Heart right ventricle (tissue), 16 donors: ENCODE measurements around the gene PHACTR3. TPM values are rescaled to one million over a fixed set of nuclear protein-coding genes. Genes with fewer than 3 reads are reported as not detected.

Experiments
- ATAC-seq, 8 donors: fragments of 200-7000 bp; cut with Tn5 transposase; one replicate each; pipeline ENCODE4 v1.9.1; 2020; ENCODE audit warnings: mild to moderate bottlenecking in 8 of 8, moderate library complexity in 8 of 8, moderate number of reproducible peaks in 1 of 8
- DNase-seq, 2 donors: peaks; one replicate each; pipeline ENCODE4 v3.0.0-alpha.2; 2020
- H3K27ac ChIP-seq, 10 donors: fragments of 200-600 bp; sonication (generic) in 2 of 10; one replicate each; pipeline versions ENCODE4 v1.5.0 to v1.8.0; 2020 to 2022; ENCODE audit warnings: mild to moderate bottlenecking in 3 of 10
- H3K27me3 ChIP-seq, 7 donors: fragments of 200-600 bp; one replicate each; pipeline ENCODE4 v1.8.0; 2021 to 2022; ENCODE audit warnings: mild to moderate bottlenecking in 2 of 7
- H3K36me3 ChIP-seq, 9 donors: fragments of 200-600 bp; sonication (generic) in 1 of 9; one replicate each; pipeline versions ENCODE4 v1.5.0 to v1.8.0; 2020 to 2022; ENCODE audit warnings: mild to moderate bottlenecking in 2 of 9
- H3K4me1 ChIP-seq, 9 donors: fragments of 200-600 bp; sonication (generic) in 1 of 9; one replicate each; pipeline versions ENCODE4 v1.5.0 to v1.8.0; 2020 to 2022; ENCODE audit warnings: mild to moderate bottlenecking in 4 of 9
- H3K4me3 ChIP-seq, 10 donors: fragments of 200-600 bp; sonication (generic) in 2 of 10; one replicate each; pipeline versions ENCODE4 v1.5.0 to v1.8.0; 2020 to 2022; ENCODE audit warnings: mild to moderate bottlenecking in 7 of 10, moderate library complexity in 2 of 10
- H3K9me3 ChIP-seq, 11 donors: fragments of 200-600 bp in 10 of 11; sonication (generic) in 2 of 11; one replicate each; pipeline versions ENCODE4 v1.5.0 to v1.8.0; 2013 to 2022; ENCODE audit warnings: mild to moderate bottlenecking in 2 of 11, control low read depth in 1 of 11, moderate library complexity in 1 of 11
- CTCF ChIP-seq, 9 donors: fragments of 200-600 bp; sonication (generic) in 2 of 9; IDR thresholded peaks; one replicate each; pipeline versions ENCODE4 v1.5.0 to v1.8.0; 2021 to 2022; ENCODE audit warnings: antibody characterized with exemption in 9 of 9, mild to moderate bottlenecking in 5 of 9, moderate library complexity in 1 of 9
- WGBS, 2 donors: extraction: QIAGEN DNeasy Blood & Tissue Kit; methylation state at CpG; one replicate each; pipeline ENCODE4 v1.1.7; 2013; ENCODE audit warnings: inconsistent platforms in 1 of 2; 5-methylcytosine and 5-hydroxymethylcytosine counted together
- intact Hi-C, 10 donors: fragments of 100-400 bp; cut with DNase I; formaldehyde crosslinking; loops; one replicate each; pipeline versions ENCODE4 v1.11.1 to v1.14.2; 2022
- polyA plus RNA-seq, 2 donors: library from polyadenylated mRNA; stranded (reverse); fragments of 200-250 nt; gene quantifications; one replicate each; pipeline ENCODE4 v1.2.3, GENCODE V29; 2013
- total RNA-seq, 10 donors: library from RNA; stranded (reverse); fragmentation: NEBNext Ultra II Directional in 3 of 10; extraction: Animal tissue kit (Norgen Biotek cat#: 25700) in 3 of 10; gene quantifications; one replicate each; pipeline versions ENCODE4 v1.2.1 to v1.2.4, GENCODE V29; 2021 to 2023
- donor health status: Arrhythmogenic right ventricular cardiomyopathy.
- donor health status: ischemic (EF 13 %, LVEDD 7.1; RV severe dilation, severe dysfunction).
- donor health status: healthy with polysubstance abuse.
- donor health status: DM: no; HTN: yes; CAD: no.
- donor health status: DM: no; HTN: no; CAD: no.
- donor health status: ischemic (EF 25% LVEDD 6.9; RV normal size, moderate dysfunction).
- donor health status: ischemic (EF 25% LVEDD 5.7; RV mildly dilated, moderate dysfunction).
- donor health status: healthy.
- donor health status: DM: yes; HTN: yes; CAD: no.
- donor health status: Ischemic cardiomyopathy.
- donor health status: ischemic (EF 35%, LVEDD 5.7; RV mildly dilated, moderate dysfunction).
- donor health status: nonischemic (EF 11% LVEDD 7.7; RV severe dilation, severe dysfunction).
- donor health status: DM: yes; HTN: yes; CAD: no.
- donor health status: PGD.
- donor health status: ischemic (EF 29% LVEDD 5.4; RV normal size, mild dysfunction).
- donor health status: nonischemic (EF 23%, LVEDD 6.1; RV moderate dilation, normal function).

Gene PHACTR3
- total and polyA plus RNA-seq, 12 donors, result 0.51 to 24.1 (median 3.7) TPM

GRCh38 chr20:59599941-59600340 lies 4.4 kb upstream of the PHACTR3 start:
- no peak for DNase-seq
- H3K9me3 ChIP-seq, result no peaks in the 10 kb centered on the region
- H3K4me1 ChIP-seq, result peaks cover 0 to 16% (median 5%) of the 10 kb centered on the region in 9 donors
- H3K36me3 ChIP-seq, result no peaks in the 10 kb centered on the region
- TF ChIP-seq CTCF (IDR thresholded peaks at IDR 0.05), result no peak
- peaks cover 15 to 85% (median 44%) of the 10 kb centered on the region in 7 donors for H3K27me3 ChIP-seq
- H3K27ac ChIP-seq, result no peak overlapping the region
- ATAC-seq, result no peak
- intact Hi-C loops, result loop anchor here in 9 of 10 donors (2.0 to 10.0 kb wide), 5 partner anchors 95 to 152 kb away; no protein-coding TSS in a partner anchor
- no peak overlapping the region for H3K4me3 ChIP-seq
- 86 to 89% methylated on average over 3 of the region's 3 CpGs for WGBS, 2 donors

DNA sequence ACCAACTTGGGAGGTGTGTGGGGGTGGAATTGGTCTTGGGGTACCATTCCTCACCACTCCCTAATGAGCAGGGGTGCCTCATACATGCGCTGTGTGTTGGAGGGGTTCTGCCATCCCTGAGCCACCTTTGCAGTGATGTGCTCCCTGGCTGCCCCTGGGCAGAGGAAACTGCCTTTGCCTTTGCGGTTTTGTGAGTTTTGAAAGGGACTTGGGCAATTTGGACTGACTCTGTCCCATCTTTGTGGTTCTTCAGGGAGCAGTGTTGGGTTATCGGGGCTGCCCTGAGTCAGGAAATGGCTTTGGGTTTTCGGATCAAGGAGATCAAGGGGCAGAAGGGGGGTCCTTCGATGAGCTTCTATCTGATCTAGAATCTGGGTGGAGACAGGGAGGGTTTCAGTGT lies 3.9 kb upstream of the PHACTR3 start:
- 85 to 90% methylated on average over 5 of the region's 5 CpGs for WGBS, 2 donors
- intact Hi-C loops, result loop anchor here in 2 of 10 donors (5.0 to 10.0 kb wide), 2 partner anchors 94 to 152 kb away; no protein-coding TSS in a partner anchor
- no peak for DNase-seq
- H3K36me3 ChIP-seq, result no peaks in the 10 kb centered on the region
- H3K27me3 ChIP-seq, result peaks cover 17 to 91% (median 49%) of the 10 kb centered on the region in 7 donors
- H3K27ac ChIP-seq, result no peak overlapping the region
- ATAC-seq, result no peak
- no peaks in the 10 kb centered on the region for H3K9me3 ChIP-seq
- H3K4me3 ChIP-seq, result no peak overlapping the region
- peaks cover 0 to 21% (median 10%) of the 10 kb centered on the region in 9 donors for H3K4me1 ChIP-seq
- TF ChIP-seq CTCF (IDR thresholded peaks at IDR 0.05), result no peak

DNA sequence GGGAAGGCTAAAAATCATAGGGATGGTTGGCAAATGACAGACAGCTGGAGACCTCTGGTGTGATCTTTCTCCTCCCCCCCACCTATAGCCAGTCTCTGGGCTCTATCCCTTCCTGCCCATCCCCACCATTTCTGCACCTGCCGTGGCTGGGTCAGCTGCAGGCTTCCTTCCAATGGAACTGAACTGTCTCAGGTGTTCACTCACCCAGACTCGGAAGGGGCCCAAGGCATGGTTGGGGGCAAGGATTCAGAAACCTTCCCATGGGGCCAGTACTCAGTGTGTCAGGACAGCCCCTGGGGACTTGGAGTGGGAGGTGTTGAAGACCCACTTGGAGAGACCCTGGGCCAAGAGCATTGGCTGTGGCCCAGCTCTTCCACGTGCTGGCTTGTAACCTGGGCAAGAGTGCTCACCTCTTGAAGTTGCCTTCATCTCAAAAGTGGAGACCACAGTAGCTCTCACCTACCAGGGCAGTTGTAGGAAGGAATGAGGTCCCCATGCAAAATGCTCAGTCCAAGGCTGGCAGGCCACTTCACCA lies 1.7 kb upstream of the PHACTR3 start:
- 71 to 74% methylated on average over 3 of the region's 3 CpGs for WGBS, 2 donors
- intact Hi-C loops, result loop anchor here in 2 of 10 donors (5.0 to 10.0 kb wide), 2 partner anchors 92 to 150 kb away; no protein-coding TSS in a partner anchor
- H3K4me3 ChIP-seq, result no peak overlapping the region
- H3K9me3 ChIP-seq, result no peaks in the 10 kb centered on the region
- ATAC-seq, result no peak
- peaks cover 0 to 16% (median 10%) of the 10 kb centered on the region in 9 donors for H3K4me1 ChIP-seq
- no peak overlapping the region for H3K27ac ChIP-seq
- no peak for DNase-seq
- H3K27me3 ChIP-seq, result peaks cover 17 to 100% (median 71%) of the 10 kb centered on the region in 7 donors
- TF ChIP-seq CTCF (IDR thresholded peaks at IDR 0.05), result no peak
- H3K36me3 ChIP-seq, result no peaks in the 10 kb centered on the region

DNA sequence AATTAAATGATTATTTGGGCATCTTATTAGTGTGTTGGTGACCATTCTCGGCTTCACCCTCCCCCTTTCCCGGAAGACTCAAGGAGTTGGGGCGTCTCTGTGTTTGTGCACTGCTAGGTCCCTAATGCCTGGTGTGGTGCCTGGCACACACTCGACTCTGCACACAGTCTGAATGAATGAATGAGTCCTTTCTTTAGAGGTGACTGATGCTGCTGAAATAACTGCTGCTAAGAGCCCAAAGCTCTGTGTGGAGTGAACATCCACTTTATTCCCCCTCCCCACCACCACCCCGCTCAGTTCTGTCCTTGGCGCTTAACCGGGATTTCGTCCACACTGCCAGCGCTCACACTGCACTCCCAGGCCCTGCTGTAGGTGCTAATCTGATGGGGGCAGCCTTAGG lies 1.2 kb upstream of the PHACTR3 start:
- intact Hi-C loops, result loop anchor here in 2 of 10 donors (5.0 to 10.0 kb wide), 2 partner anchors 92 to 149 kb away; no protein-coding TSS in a partner anchor
- no peaks in the 10 kb centered on the region for H3K36me3 ChIP-seq
- H3K9me3 ChIP-seq, result no peaks in the 10 kb centered on the region
- no peak for DNase-seq
- H3K4me1 ChIP-seq, result peaks cover 0 to 16% (median 10%) of the 10 kb centered on the region in 9 donors
- ATAC-seq, result no peak
- H3K27me3 ChIP-seq, result peaks cover 17 to 100% (median 71%) of the 10 kb centered on the region in 7 donors
- TF ChIP-seq CTCF (IDR thresholded peaks at IDR 0.05), result no peak
- H3K27ac ChIP-seq, result no peak overlapping the region
- H3K4me3 ChIP-seq, result no peak overlapping the region
- WGBS, 2 donors, result 68 to 75% methylated on average over 9 of the region's 9 CpGs
